Neural crest cell (in vitro differentiated cells): ENCODE results near the gene PHF19. TPM values are rescaled to one million over a fixed set of nuclear protein-coding genes. Genes with fewer than 3 reads are reported as not detected.

ENCODE experiments used
- DNase-seq: peaks from one replicate; pipeline ENCODE4 v3.0.0; 2021; ENCODE audit warnings: low read depth, mixed read lengths, low spot score
- H3K27ac Mint-ChIP-seq: one replicate; pipeline ENCODE4 v1.8.0; 2021; ENCODE audit warnings: mild to moderate bottlenecking, mixed read lengths; ENCODE audit not compliant: unreplicated experiment
- H3K27me3 Mint-ChIP-seq: 2 replicates; pipeline ENCODE4 v1.8.0; 2021; ENCODE audit warnings: low read depth, mild to moderate bottlenecking, mixed read lengths
- H3K36me3 Mint-ChIP-seq: 2 replicates; pipeline ENCODE4 v1.8.0; 2021; ENCODE audit warnings: low read depth, mild to moderate bottlenecking, mixed read lengths
- H3K4me1 Mint-ChIP-seq: 2 replicates; pipeline ENCODE4 v1.8.0; 2021; ENCODE audit warnings: mixed read lengths
- H3K4me3 Mint-ChIP-seq: one replicate; pipeline ENCODE4 v1.8.0; 2021; ENCODE audit warnings: mild to moderate bottlenecking, mixed read lengths
- H3K9me3 Mint-ChIP-seq: 2 replicates; pipeline ENCODE4 v1.8.0; 2021; ENCODE audit warnings: mixed read lengths
- CTCF ChIP-seq: fragments of 200-600 bp; sonication (generic); conservative IDR thresholded peaks from 2 replicates; pipeline ENCODE4 v1.5.0; 2021; ENCODE audit warnings: antibody characterized with exemption, mild to moderate bottlenecking
- total RNA-seq: library from RNA; stranded (reverse); gene quantifications from 2 replicates; pipeline ENCODE4 v1.2.1, GENCODE V29; 2021

Gene PHF19
- total RNA-seq, 1 donor from 2014 or later: 110 TPM

DNA sequence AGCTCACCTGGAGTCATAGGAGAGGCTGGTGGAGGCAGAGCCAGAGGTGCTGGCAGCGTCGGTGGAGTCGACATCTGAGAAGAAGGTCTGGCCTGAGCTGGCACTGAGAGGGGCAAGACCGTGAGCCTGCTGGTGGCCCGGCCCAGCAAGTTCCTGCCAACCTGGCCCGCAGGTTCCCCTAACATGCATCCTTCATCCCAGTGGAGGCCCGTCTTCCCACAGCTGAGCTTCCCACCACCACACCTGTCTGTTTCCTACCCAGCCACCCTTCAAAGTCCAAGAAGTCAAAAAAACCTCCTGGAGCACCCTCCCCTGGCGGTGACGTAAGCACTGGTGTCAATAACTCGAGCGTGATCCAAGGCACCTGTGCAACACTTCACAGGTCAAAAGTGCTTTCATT lies 16.9 kb downstream of the PHF19 start:
- Mint-ChIP-seq H3K4me1 (no peaks in the 10 kb centered on the region), H3K27me3 (no peaks in the 10 kb centered on the region), H3K27ac (no peak overlapping the region), H3K4me3 (no peak overlapping the region), H3K9me3 (no peaks in the 10 kb centered on the region), H3K36me3 (peaks cover 12% of the 10 kb centered on the region)
- TF ChIP-seq CTCF: no peak
- no peak for DNase-seq

- H3K4me1 Mint-ChIP-seq: no peaks in the 10 kb centered on the region
- no peak for TF ChIP-seq CTCF
- no peak for DNase-seq
- no peaks in the 10 kb centered on the region for H3K9me3 Mint-ChIP-seq
- no peak overlapping the region for H3K4me3 Mint-ChIP-seq
- peaks cover 11% of the 10 kb centered on the region for H3K36me3 Mint-ChIP-seq
- no peak overlapping the region for H3K27ac Mint-ChIP-seq
- no peaks in the 10 kb centered on the region for H3K27me3 Mint-ChIP-seq
These were observed 17.6 kb downstream of the PHF19 start for GRCh38 chr9:120859361-120859760.

GRCh38 chr9:120857902-120858301 lies 19.1 kb downstream of the PHF19 start:
- H3K9me3 Mint-ChIP-seq: no peaks in the 10 kb centered on the region
- peaks cover 5% of the 10 kb centered on the region for H3K4me1 Mint-ChIP-seq
- H3K27ac Mint-ChIP-seq: no peak overlapping the region
- peaks cover 7% of the 10 kb centered on the region for H3K36me3 Mint-ChIP-seq
- no peaks in the 10 kb centered on the region for H3K27me3 Mint-ChIP-seq
- TF ChIP-seq CTCF: no peak
- H3K4me3 Mint-ChIP-seq: no peak overlapping the region
- DNase-seq: no peak

GRCh38 chr9:120857481-120857880 lies 19.5 kb downstream of the PHF19 start:
- Mint-ChIP-seq H3K27ac (peak overlapping the region; percentile 19), H3K36me3 (peaks cover 7% of the 10 kb centered on the region), H3K4me1 (peaks cover 9% of the 10 kb centered on the region), H3K27me3 (no peaks in the 10 kb centered on the region), H3K9me3 (no peaks in the 10 kb centered on the region), H3K4me3 (no peak overlapping the region)
- TF ChIP-seq CTCF: no peak
- DNase-seq: no peak

- Mint-ChIP-seq H3K4me1 (peaks cover 17% of the 10 kb centered on the region), H3K36me3 (peaks cover 7% of the 10 kb centered on the region), H3K9me3 (no peaks in the 10 kb centered on the region), H3K27ac (no peak overlapping the region), H3K4me3 (no peak overlapping the region), H3K27me3 (no peaks in the 10 kb centered on the region)
- TF ChIP-seq CTCF: no peak
- no peak for DNase-seq
These were observed 20.3 kb downstream of the PHF19 start for GRCh38 chr9:120856700-120857099.
